DOHH2 (cell line): Measurements from ENCODE around the gene TRIM61.

Source experiments
- CTCF ChIP-seq: fragments of 200-600 bp; sonication (generic); IDR thresholded peaks from one replicate; pipeline ENCODE4 v1.5.1; 2014; ENCODE audit warnings: antibody characterized with exemption, mild to moderate bottlenecking, low read depth, low read length; ENCODE audit not compliant: poor library complexity, severe bottlenecking
- EZH2phosphoT487 ChIP-seq: fragments of 200-600 bp; sonication (generic); IDR thresholded peaks from 2 replicates; pipeline ENCODE4 v1.6.1; 2017; ENCODE audit warnings: borderline replicate concordance, mild to moderate bottlenecking, antibody characterized with exemption, low read length, moderate library complexity, mixed read lengths

GRCh38 chr4:165010487-165010886, 33.0 kb upstream of the TRIM61 start:
- TF ChIP-seq CTCF: no peak
- no peak for TF ChIP-seq EZH2phosphoT487
